Embryonic facial prominence (tissue), 1 donor: ENCODE measurements around the gene HDGFL3.
"Not testable (repeated sequence)": the region's sequence is repeated elsewhere in the genome, so short reads cannot be mapped to it uniquely, and the experiment has no call there.

ENCODE experiments used
- DNase-seq: peaks from one replicate; pipeline ENCODE4 v3.0.0-alpha.2; 2016; ENCODE audit errors: extremely low spot score

Gene HDGFL3

GRCh38 chr15:83102346-83102745 is 105.3 kb downstream of the HDGFL3 start:
- DNase-seq, result no peak

GRCh38 chr15:83100097-83100646 is 107.5 kb downstream of the HDGFL3 start:
- no peak for DNase-seq

DNA sequence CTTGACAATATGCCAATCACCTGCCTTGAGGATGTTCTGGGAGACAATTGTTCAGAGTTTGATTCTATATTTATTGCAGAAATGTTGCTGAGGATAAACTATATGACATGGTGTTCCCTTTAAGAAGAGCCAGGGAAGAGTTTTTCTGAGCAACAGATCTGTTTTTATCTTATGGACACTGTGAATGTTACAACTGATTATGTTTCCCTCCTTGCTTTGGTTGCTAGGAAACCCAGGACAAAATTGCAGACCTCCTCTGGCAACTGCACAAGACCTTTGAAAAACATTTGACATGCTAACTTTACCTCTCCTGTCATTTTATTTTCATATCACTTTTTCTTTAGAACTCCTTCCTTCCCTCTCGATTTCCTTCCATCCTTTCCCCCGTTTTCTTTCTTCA is 108.3 kb downstream of the HDGFL3 start:
- DNase-seq, result no peak

GRCh38 chr15:83098079-83098478 is 109.5 kb downstream of the HDGFL3 start:
- DNase-seq, result no peak

GRCh38 chr15:83094583-83094982 is 113.0 kb downstream of the HDGFL3 start:
- DNase-seq, result no peak

DNA sequence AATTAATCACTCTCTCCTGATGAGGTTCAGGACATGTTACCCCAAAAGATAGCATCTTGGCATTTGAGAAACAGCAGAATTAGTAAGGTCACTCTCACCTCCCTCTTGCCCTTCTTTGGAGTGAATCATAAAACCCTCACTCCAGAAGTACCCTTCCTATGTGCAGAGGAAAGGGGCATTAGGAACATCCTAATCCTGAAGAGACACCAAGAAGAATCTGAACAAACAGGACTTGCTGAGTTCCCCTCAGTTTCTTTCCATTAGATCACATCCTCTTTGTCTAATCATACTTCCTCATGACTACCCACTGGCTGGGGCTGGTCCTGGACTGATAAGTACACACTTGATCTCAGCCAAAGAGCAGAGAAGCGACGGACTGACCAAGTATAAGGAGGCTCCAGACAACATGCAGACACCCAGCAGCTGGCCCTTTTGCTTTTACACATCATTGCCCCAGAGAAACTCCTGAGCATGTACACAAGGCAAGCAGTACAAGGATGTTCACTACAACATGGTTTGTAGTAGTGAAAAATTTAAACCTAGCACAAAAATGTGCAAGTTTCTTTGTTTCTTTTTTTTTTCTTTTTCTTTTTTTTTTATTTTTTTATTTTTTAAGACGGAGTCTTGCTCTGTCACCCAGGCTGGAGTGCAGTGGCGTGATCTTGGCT is 115.2 kb downstream of the HDGFL3 start:
- no peak for DNase-seq

- DNase-seq, result not testable (repeated sequence)
These were observed 115.7 kb downstream of the HDGFL3 start for GRCh38 chr15:83091965-83092308.

- no peak for DNase-seq
These were observed 117.2 kb downstream of the HDGFL3 start for GRCh38 chr15:83090465-83090864.

DNA sequence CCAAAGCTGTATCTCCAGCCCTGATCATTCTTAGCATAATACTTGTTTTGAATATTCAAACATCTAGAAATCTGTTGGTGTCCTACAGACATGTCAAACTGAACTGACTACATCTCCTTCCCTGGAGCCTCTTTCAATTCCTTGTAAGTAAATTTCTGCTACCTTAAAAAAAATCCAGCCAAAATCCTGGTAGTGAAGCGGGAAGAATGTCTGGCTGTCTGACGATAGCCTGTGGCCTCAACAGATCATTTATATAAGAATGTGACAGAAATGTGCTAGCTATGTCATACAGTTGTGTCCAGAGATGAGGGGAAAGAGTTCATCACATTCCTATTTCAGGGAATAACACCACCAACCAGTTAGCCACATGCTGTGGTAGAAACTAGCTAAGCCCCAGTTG is 118.7 kb downstream of the HDGFL3 start:
- no peak for DNase-seq

- DNase-seq, result no peak
These were observed 120.0 kb downstream of the HDGFL3 start for GRCh38 chr15:83087576-83087975.

- DNase-seq, result not testable (repeated sequence)
These were observed 121.6 kb downstream of the HDGFL3 start for GRCh38 chr15:83085864-83086552.

DNA sequence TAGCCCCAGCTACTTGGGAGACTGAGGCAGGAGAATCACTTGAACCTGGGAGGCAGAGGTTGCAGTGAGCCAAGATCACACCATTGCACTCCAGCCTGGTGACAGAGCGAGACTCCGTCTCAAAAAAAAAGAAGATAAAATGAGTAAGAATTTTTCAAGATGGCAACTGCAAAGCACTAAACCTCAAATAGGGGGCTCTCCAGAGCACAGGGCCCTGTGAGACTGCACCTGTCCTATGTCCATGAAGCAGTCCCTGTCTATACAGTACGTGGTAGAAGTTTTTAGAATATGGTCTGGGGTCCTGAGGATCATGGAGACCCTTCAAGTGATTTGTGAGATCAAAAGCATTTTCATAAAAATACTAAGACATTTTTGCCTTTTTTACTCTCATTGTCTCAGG is 122.2 kb downstream of the HDGFL3 start:
- DNase-seq, result not testable (repeated sequence)

- no peak for DNase-seq
These were observed 124.8 kb downstream of the HDGFL3 start for GRCh38 chr15:83082730-83083386.

DNA sequence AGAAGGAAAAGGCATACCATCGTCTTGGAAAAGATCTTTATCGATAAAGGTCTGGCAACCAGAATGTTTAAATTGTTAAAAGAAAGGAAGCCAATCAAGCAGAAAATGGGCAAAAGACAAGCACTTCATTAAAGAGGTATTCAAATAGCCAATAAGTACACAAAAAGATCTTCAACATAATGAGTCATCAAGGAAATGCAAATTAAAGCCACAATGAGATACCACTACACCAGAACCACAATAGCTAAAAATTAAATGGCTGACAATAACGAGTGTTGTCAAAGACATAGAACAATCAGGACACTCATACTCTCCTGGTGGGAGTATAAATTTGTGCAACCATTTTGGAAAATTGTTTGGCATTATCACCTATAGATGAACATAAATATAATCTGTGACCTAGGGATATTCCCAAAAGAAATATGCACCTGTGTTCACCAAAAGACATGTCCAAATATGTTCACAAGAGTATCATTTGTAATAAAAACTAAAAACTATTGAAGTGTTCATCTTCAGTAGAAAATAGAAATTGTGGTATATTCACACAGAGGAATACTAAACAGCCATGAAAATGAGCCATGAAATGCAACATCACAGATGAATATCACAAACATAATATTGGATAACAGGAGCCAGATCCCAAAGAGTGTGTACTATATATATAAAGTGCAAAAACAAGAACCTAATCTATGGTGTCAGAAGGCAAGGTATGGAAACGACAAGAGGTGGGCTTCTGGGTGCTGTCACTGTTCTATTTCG is 126.2 kb downstream of the HDGFL3 start:
- no peak for DNase-seq

GRCh38 chr15:83078712-83079111 is 128.9 kb downstream of the HDGFL3 start:
- no peak for DNase-seq
